ENCODE results near the gene MAEL.

MAEL gene

DNA sequence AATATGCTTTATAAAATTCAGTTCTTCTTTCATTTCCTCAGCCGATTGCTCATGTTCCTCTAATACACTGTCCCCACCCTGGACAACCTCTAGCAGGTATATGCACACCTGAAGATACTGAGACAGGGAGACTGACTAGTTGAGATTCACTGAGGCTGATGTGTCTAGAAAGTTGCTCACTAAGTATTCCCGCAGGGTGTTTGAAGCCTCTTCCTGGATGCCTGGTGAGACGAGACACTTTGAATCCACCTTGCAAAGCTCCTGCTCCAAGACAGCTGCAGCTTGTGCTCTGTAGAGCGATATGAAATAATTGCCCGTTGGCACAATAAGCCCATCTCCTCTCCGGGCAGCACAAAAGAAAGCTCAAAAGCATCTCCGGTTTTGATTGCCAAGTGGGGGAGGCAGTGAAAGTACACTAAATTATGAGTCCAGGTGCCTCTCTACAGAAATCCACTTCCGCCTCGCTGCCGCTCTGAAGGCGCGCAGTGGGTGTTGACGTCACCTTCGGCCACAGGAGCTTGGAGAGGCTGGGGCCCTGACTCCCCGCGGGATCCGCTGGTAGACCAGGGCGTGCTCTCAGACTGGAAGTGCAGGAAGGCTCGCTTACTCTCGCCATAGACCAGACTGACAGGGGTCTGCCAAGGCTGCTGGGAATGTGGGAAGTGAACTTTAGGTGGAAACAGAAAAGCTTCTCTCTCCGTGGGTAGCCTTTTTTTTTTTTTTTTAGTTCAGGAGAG is 54.8 kb downstream of the MAEL start:
- Histone ChIP-seq H3K79me2 (no peaks in the 10 kb centered on the region), H2AFZ (peak overlapping the region; percentile 79), H3K9ac (no peak overlapping the region), H3K9me3 (ENCODE audit: control insufficient read depth, low read length) (no peaks in the 10 kb centered on the region), H3K4me3 (ENCODE audit: low read depth, low read length) (peak overlapping the region; percentile 46), H3K4me2 (ENCODE audit: low read length) (peak overlapping the region; percentile 57), H3K36me3 (ENCODE audit: control insufficient read depth, insufficient read depth, low read length) (no peaks in the 10 kb centered on the region), H3K27ac (no peak overlapping the region), H3K27me3 (ENCODE audit: control insufficient read depth, insufficient read depth, low read length) (no peaks in the 10 kb centered on the region), H3K4me1 (no peaks in the 10 kb centered on the region)
- TF ChIP-seq, protein P1, sequence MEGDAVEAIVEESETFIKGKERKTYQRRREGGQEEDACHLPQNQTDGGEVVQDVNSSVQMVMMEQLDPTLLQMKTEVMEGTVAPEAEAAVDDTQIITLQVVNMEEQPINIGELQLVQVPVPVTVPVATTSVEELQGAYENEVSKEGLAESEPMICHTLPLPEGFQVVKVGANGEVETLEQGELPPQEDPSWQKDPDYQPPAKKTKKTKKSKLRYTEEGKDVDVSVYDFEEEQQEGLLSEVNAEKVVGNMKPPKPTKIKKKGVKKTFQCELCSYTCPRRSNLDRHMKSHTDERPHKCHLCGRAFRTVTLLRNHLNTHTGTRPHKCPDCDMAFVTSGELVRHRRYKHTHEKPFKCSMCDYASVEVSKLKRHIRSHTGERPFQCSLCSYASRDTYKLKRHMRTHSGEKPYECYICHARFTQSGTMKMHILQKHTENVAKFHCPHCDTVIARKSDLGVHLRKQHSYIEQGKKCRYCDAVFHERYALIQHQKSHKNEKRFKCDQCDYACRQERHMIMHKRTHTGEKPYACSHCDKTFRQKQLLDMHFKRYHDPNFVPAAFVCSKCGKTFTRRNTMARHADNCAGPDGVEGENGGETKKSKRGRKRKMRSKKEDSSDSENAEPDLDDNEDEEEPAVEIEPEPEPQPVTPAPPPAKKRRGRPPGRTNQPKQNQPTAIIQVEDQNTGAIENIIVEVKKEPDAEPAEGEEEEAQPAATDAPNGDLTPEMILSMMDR (IDR thresholded peaks at IDR 0.05): no peak

DNA sequence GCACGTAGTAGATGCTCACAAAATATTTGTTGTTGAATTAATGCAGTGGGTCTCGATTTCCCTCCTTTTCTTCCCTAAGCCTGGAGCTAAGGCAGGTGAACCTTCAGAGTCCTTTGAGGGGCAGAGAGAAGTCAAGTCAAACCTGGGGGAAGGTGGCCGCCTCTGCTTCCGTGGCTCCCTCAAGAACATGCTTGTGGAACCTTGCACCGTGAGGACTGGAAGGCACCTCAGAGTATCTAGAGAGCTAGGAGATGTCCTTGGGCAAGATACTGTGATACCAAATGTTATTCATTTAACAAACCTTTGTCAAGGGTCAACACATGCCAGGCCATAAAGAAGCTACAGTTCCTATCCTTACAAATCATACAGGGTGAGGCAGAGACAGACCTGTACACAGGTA is 62.8 kb downstream of the MAEL start:
- Histone ChIP-seq H3K36me3 (ENCODE audit: control insufficient read depth, insufficient read depth, low read length) (no peaks in the 10 kb centered on the region), H2AFZ (no peak overlapping the region), H3K27ac (no peak overlapping the region), H3K9ac (no peak overlapping the region), H3K27me3 (ENCODE audit: control insufficient read depth, insufficient read depth, low read length) (no peaks in the 10 kb centered on the region), H3K4me2 (ENCODE audit: low read length) (no peak overlapping the region), H3K4me3 (ENCODE audit: low read depth, low read length) (no peak overlapping the region), H3K9me3 (ENCODE audit: control insufficient read depth, low read length) (no peaks in the 10 kb centered on the region), H3K79me2 (no peaks in the 10 kb centered on the region), H3K4me1 (no peaks in the 10 kb centered on the region)
- TF ChIP-seq, protein P1 (IDR thresholded peaks at IDR 0.05): no peak

DNA sequence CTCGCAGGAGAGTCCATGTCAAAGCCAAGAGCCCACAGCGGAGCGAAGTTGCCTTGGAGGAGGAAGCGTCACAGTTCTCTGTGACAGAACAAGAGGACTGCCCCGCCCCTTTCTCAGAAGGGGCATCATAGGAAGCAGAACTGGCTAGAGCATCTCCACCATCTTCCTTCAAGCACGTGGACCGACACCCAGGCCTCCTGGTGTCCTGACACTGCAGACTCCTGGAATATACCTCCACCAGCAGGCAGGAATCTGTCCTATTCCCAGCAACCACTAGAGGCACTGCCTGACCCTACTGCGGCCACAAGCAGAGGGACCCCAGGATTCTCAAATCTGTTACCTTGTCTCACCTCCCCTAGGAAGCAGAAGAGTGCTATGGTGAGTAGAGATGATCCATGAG is 63.3 kb downstream of the MAEL start:
- H3K4me2 ChIP-seq (ENCODE audit: low read length): no peak overlapping the region
- H3K27ac ChIP-seq: no peak overlapping the region
- H3K4me3 ChIP-seq (ENCODE audit: low read depth, low read length): no peak overlapping the region
- H3K9ac ChIP-seq: no peak overlapping the region
- no peaks in the 10 kb centered on the region for H3K36me3 ChIP-seq (ENCODE audit: control insufficient read depth, insufficient read depth, low read length)
- H3K79me2 ChIP-seq: no peaks in the 10 kb centered on the region
- TF ChIP-seq, protein P1 (IDR thresholded peaks at IDR 0.05): peak; percentile 13
- H3K4me1 ChIP-seq: no peaks in the 10 kb centered on the region
- no peaks in the 10 kb centered on the region for H3K9me3 ChIP-seq (ENCODE audit: control insufficient read depth, low read length)
- H3K27me3 ChIP-seq (ENCODE audit: control insufficient read depth, insufficient read depth, low read length): no peaks in the 10 kb centered on the region
- H2AFZ ChIP-seq: no peak overlapping the region

DNA sequence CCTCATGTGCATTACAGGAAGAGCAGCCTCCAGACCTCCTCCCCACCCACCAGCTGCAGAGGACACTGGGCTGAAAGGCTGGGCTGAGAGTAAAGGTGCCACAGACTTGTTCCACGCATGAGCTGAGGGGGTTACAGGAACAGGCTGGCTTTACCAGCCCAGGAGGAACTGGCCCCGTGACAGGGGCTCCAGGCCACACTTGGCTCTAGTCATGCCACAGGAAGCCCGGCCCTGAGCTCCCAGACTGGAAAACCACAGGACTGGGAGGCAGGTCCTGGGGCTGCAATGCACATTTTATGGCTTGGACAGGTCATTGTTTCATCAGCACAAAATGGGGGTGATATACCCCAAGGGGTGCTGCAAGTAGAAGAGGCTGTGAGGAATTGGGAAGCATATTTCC is 65.5 kb downstream of the MAEL start:
- Histone ChIP-seq H3K36me3 (ENCODE audit: control insufficient read depth, insufficient read depth, low read length) (no peaks in the 10 kb centered on the region), H3K27ac (no peak overlapping the region), H3K4me2 (ENCODE audit: low read length) (no peak overlapping the region), H3K4me1 (no peaks in the 10 kb centered on the region), H3K9me3 (ENCODE audit: control insufficient read depth, low read length) (no peaks in the 10 kb centered on the region), H3K9ac (no peak overlapping the region), H2AFZ (no peak overlapping the region), H3K79me2 (no peaks in the 10 kb centered on the region), H3K4me3 (ENCODE audit: low read depth, low read length) (no peak overlapping the region), H3K27me3 (ENCODE audit: control insufficient read depth, insufficient read depth, low read length) (no peaks in the 10 kb centered on the region)
- TF ChIP-seq, protein P1 (IDR thresholded peaks at IDR 0.05): no peak

Measured in parathyroid adenoma (tissue), 2 donors.